SK-N-SH treated with all-trans-retinoic acid at 6 μM for 48 hours (cell line): ENCODE measurements around the gene GGA3.

ENCODE experiments used
- ARNTL ChIP-seq: fragments of 450-650 bp; formaldehyde crosslinking; IDR thresholded peaks from 2 replicates; pipeline ENCODE4 v1.5.0; 2020; ENCODE audit warnings: low read depth, mild to moderate bottlenecking, moderate library complexity, borderline replicate concordance
- CSDC2 ChIP-seq: fragments of 250-450 bp; sonication (Bioruptor Pico); IDR thresholded peaks from 2 replicates; pipeline ENCODE4 v1.5.0; 2020; ENCODE audit warnings: mild to moderate bottlenecking, moderate library complexity
- GLIS3 ChIP-seq: fragments of 250-450 bp; sonication (Bioruptor Pico); IDR thresholded peaks from 2 replicates; pipeline ENCODE4 v1.5.0; 2020; ENCODE audit warnings: mild to moderate bottlenecking, moderate library complexity
- OSR1 ChIP-seq: fragments of 250-450 bp; sonication (Bioruptor Pico); IDR thresholded peaks from 2 replicates; pipeline ENCODE4 v1.8.0; 2022; ENCODE audit warnings: moderate library complexity, mild to moderate bottlenecking, inconsistent platforms
- PATZ1 ChIP-seq: fragments of 250-450 bp; sonication (Bioruptor Pico); IDR thresholded peaks from 2 replicates; pipeline ENCODE4 v1.8.0; 2020; ENCODE audit warnings: mild to moderate bottlenecking, moderate library complexity, borderline replicate concordance
- POU6F1 ChIP-seq: fragments of 250-450 bp; sonication (Bioruptor Pico); IDR thresholded peaks from 2 replicates; pipeline ENCODE4 v1.8.0; 2021; ENCODE audit warnings: low read depth, mild to moderate bottlenecking, moderate library complexity, borderline replicate concordance
- RARB ChIP-seq: fragments of 250-450 bp; sonication (Bioruptor Pico); IDR thresholded peaks from 2 replicates; pipeline ENCODE4 v1.8.0; 2021; ENCODE audit warnings: mild to moderate bottlenecking, moderate library complexity
- TCF4 ChIP-seq: fragments of 250-450 bp; sonication (Bioruptor Pico); IDR thresholded peaks from 2 replicates; pipeline ENCODE4 v1.8.0; 2021; ENCODE audit warnings: mild to moderate bottlenecking, moderate library complexity, borderline replicate concordance
- ZC3H10 ChIP-seq: fragments of 250-450 bp; sonication (Bioruptor Pico); IDR thresholded peaks from 2 replicates; pipeline ENCODE4 v1.5.1; 2021; ENCODE audit warnings: mild to moderate bottlenecking, moderate library complexity
- ZFP30 ChIP-seq: fragments of 450-650 bp; formaldehyde crosslinking; IDR thresholded peaks from 2 replicates; pipeline ENCODE4 v1.5.0; 2022; ENCODE audit warnings: mild to moderate bottlenecking, moderate library complexity
- ZNF565 ChIP-seq: fragments of 450-650 bp; formaldehyde crosslinking; conservative IDR thresholded peaks from 2 replicates; pipeline ENCODE4 v1.5.0; 2020; ENCODE audit warnings: low read depth, mild to moderate bottlenecking, moderate library complexity
- ZNF70 ChIP-seq: fragments of 450-650 bp; formaldehyde crosslinking; IDR thresholded peaks from 2 replicates; pipeline ENCODE4 v1.5.0; 2020; ENCODE audit warnings: mild to moderate bottlenecking, moderate library complexity

- TF ChIP-seq ZNF70 = no peak
- no peak for TF ChIP-seq OSR1
- no peak for TF ChIP-seq CSDC2 (CRISPR knock-in tag)
- no peak for TF ChIP-seq PATZ1
- TF ChIP-seq ZFP30 (CRISPR knock-in tag) = no peak
- TF ChIP-seq ZC3H10 (CRISPR knock-in tag) = no peak
- no peak for TF ChIP-seq ZNF565 (CRISPR knock-in tag)
- no peak for TF ChIP-seq RARB (CRISPR knock-in tag)
- no peak for TF ChIP-seq ARNTL (CRISPR knock-in tag)
- no peak for TF ChIP-seq GLIS3
- TF ChIP-seq POU6F1 (CRISPR knock-in tag) = no peak
- TF ChIP-seq TCF4 (CRISPR knock-in tag) = no peak
Measured at GRCh38 chr17:75263055-75263454, 1.6 kb upstream of the GGA3 start.
